H1 (cell line): ENCODE measurements around the gene ZMIZ1. TPM values are rescaled to one million over a fixed set of nuclear protein-coding genes. Genes with fewer than 3 reads are reported as not detected.

ENCODE experiments used
- SP1 ChIP-seq: IDR thresholded peaks from 2 replicates; pipeline ENCODE4 v1.6.1; 2011; ENCODE audit warnings: low read depth, low read length
- polyA plus RNA-seq, 7 experiments: library from polyadenylated mRNA; depleted of rRNA in 3 of 7; stranded (reverse) in 5 of 7; unstranded in 2 of 7; fragments of >200 nt in 5 of 7; fragments of 200-250 nt in 2 of 7; gene quantifications; 1 replicate in 5 of 7; 2 replicates in 1 of 7; 4 replicates in 1 of 7; pipeline versions ENCODE4 v1.2.1 to v1.2.3, GENCODE V29; 2011 to 2013; ENCODE audit warnings: missing spikeins in 2 of 7, mixed read lengths in 2 of 7
- total RNA-seq: library from RNA; stranded (reverse); fragmentation: NEBNext Ultra II Directional; extraction: Animal tissue kit (Norgen Biotek cat#: 25700); gene quantifications from 2 replicates; pipeline ENCODE4 v1.2.1, GENCODE V29; 2021

ZMIZ1 gene
- total and polyA plus RNA-seq, 2 of the 8 experiments (the other 6 are each of a cell fraction or from before 2014, with no cell fraction given) = 8.1 to 28.0 TPM

GRCh38 chr10:79323602-79324001, 254.8 kb downstream of the ZMIZ1 start (continued):
- no peak for TF ChIP-seq SP1
